Body of pancreas (tissue), 4 donors: Measurements from ENCODE around the gene IARS2. TPM values are rescaled to one million over a fixed set of nuclear protein-coding genes. Genes with fewer than 3 reads are reported as not detected.
"Not testable (repeated sequence)": the region's sequence is repeated elsewhere in the genome, so short reads cannot be mapped to it uniquely, and the experiment has no call there.

ENCODE experiments used
- ATAC-seq: fragments of 150-250 bp; one replicate; pipeline ENCODE4 v1.9.1; 2016
- DNase-seq, 4 donors: peaks; one replicate each; pipeline ENCODE4 v3.0.0-alpha.2; 2019
- H3K27ac ChIP-seq, 4 donors: fragments of 200-600 bp; sonication (generic); 1 replicate in 3 of 4; 2 replicates in 1 of 4; pipeline versions ENCODE4 v1.5.1 to v1.6.1; 2016 to 2019; ENCODE audit warnings: mild to moderate bottlenecking in 1 of 4, mixed read lengths in 1 of 4, moderate library complexity in 1 of 4
- H3K27me3 ChIP-seq, 2 donors: fragments of 200-600 bp; sonication (generic); one replicate each; pipeline ENCODE4 v1.6.0; 2016; ENCODE audit warnings: mild to moderate bottlenecking in 1 of 2
- H3K36me3 ChIP-seq, 2 donors: fragments of 200-600 bp; sonication (generic); replicated peaks in 1 of 2; 2 replicates each; pipeline ENCODE4 v1.5.1; 2016; ENCODE audit warnings: low read depth in 2 of 2; ENCODE audit not compliant: insufficient read depth in 1 of 2
- H3K4me1 ChIP-seq: fragments of 200-600 bp; sonication (generic); one replicate; pipeline ENCODE4 v1.6.0; 2016
- H3K4me3 ChIP-seq, 2 donors: fragments of 200-600 bp; sonication (generic); 1 replicate in 1 of 2; 2 replicates in 1 of 2; pipeline ENCODE4 v1.5.1; 2016 to 2019
- H3K9me3 ChIP-seq, 3 donors: fragments of 200-600 bp; sonication (generic); 1 replicate in 2 of 3; 2 replicates in 1 of 3; pipeline ENCODE4 v1.5.1; 2016
- CTCF ChIP-seq, 7 experiments: fragments of 450-650 bp in 4 of 7; fragments of 200-600 bp in 3 of 7; sonication (generic) in 3 of 7; IDR thresholded peaks; one replicate each; pipeline ENCODE4 v1.5.1; 2016 to 2019; ENCODE audit warnings: antibody characterized with exemption in 7 of 7
- POLR2A ChIP-seq, 3 donors: fragments of 450-650 bp; IDR thresholded peaks; one replicate each; pipeline ENCODE4 v1.6.1; 2016; ENCODE audit warnings: antibody characterized with exemption in 3 of 3, mild to moderate bottlenecking in 2 of 3
- WGBS, 2 donors: methylation state at CpG; one replicate each; pipeline ENCODE4 v1.1.5; 2017; 5-methylcytosine and 5-hydroxymethylcytosine counted together
- intact Hi-C: fragments of 100-400 bp; cut with DNase I; formaldehyde crosslinking; loops from one replicate; pipeline ENCODE4 v1.15.1; 2023
- total RNA-seq, 2 donors: library from RNA; depleted of rRNA; stranded (reverse); fragments of >200 nt; gene quantifications; one replicate each; pipeline ENCODE4 v1.1.0, GENCODE V29; 2016

Gene IARS2
- total RNA-seq, 2 donors from 2014 or later = 32.7 to 40.2 TPM

GRCh38 chr1:220156620-220157146 is 62.8 kb downstream of the IARS2 start:
- Histone ChIP-seq H3K4me3 (no peak overlapping the region), H3K27ac (no peak overlapping the region), H3K4me1 (no peaks in the 10 kb centered on the region), H3K9me3 (no peaks in the 10 kb centered on the region), H3K27me3 (no peaks in the 10 kb centered on the region), H3K36me3 (peaks cover 0 to 26% of the 10 kb centered on the region in 2 donors)
- no peak for ATAC-seq
- TF ChIP-seq CTCF (IDR thresholded peaks at IDR 0.05) = no peak
- no peak for TF ChIP-seq POLR2A (IDR thresholded peaks at IDR 0.05)
- intact Hi-C loops = no loop called here
- 91 to 96% methylated on average over 4 of the region's 4 CpGs for WGBS, 2 donors
- no peak for DNase-seq

GRCh38 chr1:220157738-220158137 is 63.8 kb downstream of the IARS2 start:
- H3K4me1 ChIP-seq = no peaks in the 10 kb centered on the region
- H3K36me3 ChIP-seq = peaks cover 0 to 26% of the 10 kb centered on the region in 2 donors
- no peak for ATAC-seq
- H3K4me3 ChIP-seq = no peak overlapping the region
- DNase-seq = no peak
- H3K27ac ChIP-seq = no peak overlapping the region
- H3K9me3 ChIP-seq = no peaks in the 10 kb centered on the region
- intact Hi-C loops = no loop called here
- no peaks in the 10 kb centered on the region for H3K27me3 ChIP-seq
- no peak for TF ChIP-seq CTCF (IDR thresholded peaks at IDR 0.05)
- TF ChIP-seq POLR2A (IDR thresholded peaks at IDR 0.05) = no peak
- WGBS, 2 donors = 78 to 79% methylated on average over 2 of the region's 2 CpGs

GRCh38 chr1:220158530-220158929 is 64.6 kb downstream of the IARS2 start:
- DNase-seq, intact Hi-C loops, ATAC-seq, H3K4me1 ChIP-seq, H3K4me3 ChIP-seq, H3K9me3 ChIP-seq, H3K27ac ChIP-seq, H3K27me3 ChIP-seq: not testable (repeated sequence)
- WGBS, 2 donors = 96 to 99% methylated on average over 7 of the region's 7 CpGs
- peaks cover 0 to 26% of the 10 kb centered on the region in 2 donors for H3K36me3 ChIP-seq

GRCh38 chr1:220159041-220159440 is 65.1 kb downstream of the IARS2 start:
- Histone ChIP-seq H3K36me3 (peaks cover 0 to 22% of the 10 kb centered on the region in 2 donors), H3K4me1 (no peaks in the 10 kb centered on the region), H3K27ac (no peak overlapping the region), H3K9me3 (no peaks in the 10 kb centered on the region), H3K27me3 (no peaks in the 10 kb centered on the region), H3K4me3 (no peak overlapping the region)
- DNase-seq = no peak
- WGBS, 2 donors = 60 to 67% methylated on average over 3 of the region's 3 CpGs
- ATAC-seq = no peak
- TF ChIP-seq CTCF (IDR thresholded peaks at IDR 0.05) = no peak
- intact Hi-C loops = no loop called here

- ATAC-seq = no peak
- Histone ChIP-seq H3K36me3 (peaks cover 0 to 21% of the 10 kb centered on the region in 2 donors), H3K4me1 (no peaks in the 10 kb centered on the region), H3K9me3 (no peaks in the 10 kb centered on the region), H3K27me3 (no peaks in the 10 kb centered on the region), H3K4me3 (no peak overlapping the region), H3K27ac (no peak overlapping the region)
- 96 to 100% methylated on average over 1 of the region's 1 CpG for WGBS, 2 donors
- DNase-seq = no peak
- TF ChIP-seq CTCF (IDR thresholded peaks at IDR 0.05) = no peak
- TF ChIP-seq POLR2A (IDR thresholded peaks at IDR 0.05) = no peak
- intact Hi-C loops = no loop called here
These were observed 66.1 kb downstream of the IARS2 start for GRCh38 chr1:220160027-220160426.
